HG03135 (cell line): Measurements from ENCODE around the gene GSTA2.
"Not testable (repeated sequence)": the region's sequence is repeated elsewhere in the genome, so short reads cannot be mapped to it uniquely, and the experiment has no call there.

Experiments
- ATAC-seq: cut with Tn5 transposase; IDR thresholded peaks from one replicate; pipeline ENCODE4 v1.9.1; 2021; ENCODE audit warnings: mild to moderate bottlenecking, moderate library complexity; ENCODE audit not compliant: unreplicated experiment

Gene GSTA2

DNA sequence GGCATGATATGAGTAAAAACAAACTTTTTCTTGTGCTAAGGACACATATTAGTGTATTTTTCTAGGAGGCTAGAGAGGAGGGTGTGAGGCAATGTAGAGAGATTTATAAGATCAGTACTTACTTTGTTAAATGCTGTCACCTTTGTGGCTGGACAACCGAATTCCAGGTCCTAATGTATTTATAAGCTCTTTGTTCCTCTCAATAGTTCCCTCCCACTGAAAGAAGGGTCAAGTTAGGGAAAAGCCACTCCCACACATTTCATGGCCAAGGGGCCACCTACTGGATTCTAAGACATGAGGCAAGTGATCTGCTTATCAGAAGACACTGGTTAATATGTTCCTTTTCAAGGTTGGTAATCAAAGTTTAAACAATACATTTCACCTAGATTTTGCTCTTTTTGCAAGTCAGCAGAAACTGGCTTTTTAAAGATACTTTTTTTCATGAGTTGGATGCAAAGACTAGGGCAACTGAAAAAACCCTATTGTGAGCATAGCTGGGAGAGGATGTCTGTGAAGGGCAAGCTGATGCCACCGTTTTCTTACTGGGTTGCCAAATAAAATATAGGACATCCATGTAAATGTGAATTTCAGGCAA lies at the start of gene GSTA2:
GSTA2 (minus strand) TSS at position 154 of the 595 bp plus-strand sequence. CDS start 5,528 bp downstream, outside the sequence.
- ATAC-seq: not testable (repeated sequence)

DNA sequence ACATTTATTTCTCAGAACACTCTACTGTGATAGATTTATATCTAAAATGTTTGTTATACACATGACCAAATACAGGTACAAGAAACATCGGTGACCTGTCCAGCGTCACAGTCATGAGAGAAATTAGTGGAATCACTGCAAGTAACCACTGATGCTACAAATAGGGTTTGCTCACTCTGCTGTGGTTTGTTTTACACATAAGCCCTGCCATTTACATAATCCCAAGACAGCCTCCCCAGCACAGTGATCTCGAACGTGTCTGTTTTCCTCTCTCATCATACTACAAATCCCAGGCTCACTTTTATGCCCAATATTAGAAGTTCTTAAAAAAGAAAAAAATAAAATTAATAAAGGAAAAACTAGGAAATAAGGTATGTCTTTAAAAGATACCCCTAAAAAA lies 46.5 kb upstream of the GSTA2 start:
- not testable (repeated sequence) for ATAC-seq

DNA sequence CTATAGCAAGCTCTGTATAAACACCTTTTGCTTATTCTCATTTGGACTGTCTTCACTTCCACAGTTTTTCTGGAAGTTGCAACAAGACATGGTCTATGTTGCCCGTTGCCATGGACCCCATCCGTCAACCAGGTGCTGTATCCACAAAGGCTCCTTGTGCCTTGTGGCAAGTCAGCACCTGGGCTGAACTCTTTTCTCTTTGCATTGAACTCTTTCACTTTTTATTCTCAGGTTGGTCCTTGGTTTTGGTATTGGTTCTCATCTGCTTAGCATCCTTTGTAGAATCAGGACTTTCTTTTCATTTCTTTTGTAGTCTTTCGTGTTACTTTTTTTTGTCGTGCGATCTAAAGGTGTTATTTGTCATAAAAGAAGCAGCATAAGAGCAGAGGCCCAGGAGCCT lies 45.4 kb upstream of the GSTA2 start:
- no peak for ATAC-seq

DNA sequence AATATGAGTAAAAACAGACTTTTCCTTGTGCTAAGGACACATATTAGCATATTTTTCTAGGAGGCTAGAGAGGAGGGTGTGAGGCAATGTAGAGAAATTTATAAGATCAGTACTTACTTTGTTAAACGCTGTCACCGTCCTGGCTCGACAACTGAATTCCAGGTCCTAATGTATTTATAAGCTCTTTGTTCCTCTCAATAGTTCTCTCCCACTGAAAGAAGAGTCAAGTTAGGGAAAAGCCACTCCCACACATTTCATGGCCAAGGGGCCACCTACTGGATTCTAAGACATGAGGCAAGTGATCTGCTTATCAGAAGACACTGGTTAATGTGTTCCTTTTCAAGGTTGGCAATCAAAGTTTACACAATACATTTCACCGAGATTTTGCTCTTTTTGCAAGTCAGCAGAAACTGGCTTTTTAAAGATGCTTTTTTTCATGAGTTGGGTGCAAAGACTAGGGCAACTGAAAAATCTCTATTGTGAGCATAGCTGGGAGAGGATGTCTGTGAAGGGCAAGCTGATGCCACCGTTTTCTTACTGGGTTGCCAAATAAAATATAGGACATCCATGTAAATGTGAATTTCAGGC lies 40.5 kb upstream of the GSTA2 start, which contains the start of gene GSTA1:
GSTA1 (minus strand) TSS at position 149 of the 588 bp plus-strand sequence. CDS start 4,549 bp downstream, outside the sequence.
- not testable (repeated sequence) for ATAC-seq

DNA sequence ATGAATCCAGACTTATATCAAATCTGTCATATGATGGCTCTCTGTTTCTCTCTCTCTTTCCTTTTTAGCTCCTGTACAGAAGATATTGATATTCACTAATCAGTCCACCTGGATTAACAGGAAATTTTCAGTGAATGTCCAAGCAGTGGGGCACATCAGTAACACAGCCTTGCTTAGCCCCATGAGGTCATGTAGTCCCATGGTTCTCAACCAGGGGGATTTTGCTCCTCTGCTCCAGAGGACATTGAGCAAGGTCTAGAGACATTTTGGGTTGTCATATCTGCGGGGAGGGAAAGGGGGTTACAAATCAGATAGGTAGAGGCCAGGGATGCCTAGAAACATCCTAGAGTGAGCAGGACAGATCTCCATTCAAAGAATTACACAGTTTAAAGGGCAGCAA lies 39.5 kb upstream of the GSTA2 start:
- ATAC-seq: no peak

DNA sequence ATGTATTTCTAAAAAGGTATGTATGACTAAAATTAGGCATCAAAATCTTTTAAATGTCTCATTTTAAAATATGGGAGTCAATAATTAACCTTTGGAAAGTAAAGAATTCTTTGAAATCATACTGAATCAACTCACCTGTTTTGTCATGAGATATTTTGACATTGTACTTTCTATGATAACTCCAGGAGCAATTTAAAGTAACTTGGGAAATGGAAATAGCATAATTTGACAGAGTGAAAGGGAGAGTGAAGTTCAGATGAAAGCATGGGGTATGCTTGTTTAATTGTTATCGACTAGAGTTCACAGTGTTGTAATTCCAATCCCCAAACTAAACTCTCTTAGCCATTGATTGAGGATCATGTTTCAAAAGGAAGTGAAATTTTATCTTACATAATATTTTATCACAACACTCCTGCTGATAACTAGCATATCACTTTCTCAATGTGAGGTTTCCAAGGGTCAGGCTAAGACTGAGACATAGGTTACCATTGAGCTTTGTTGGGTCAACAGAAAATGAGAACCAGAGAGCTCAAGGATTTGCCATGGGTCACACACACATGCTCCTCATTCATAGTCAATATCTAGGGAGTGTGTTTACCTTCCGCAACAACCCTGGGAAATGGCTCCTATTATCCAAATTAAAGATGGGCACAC lies 38.0 kb upstream of the GSTA2 start:
- ATAC-seq: no peak

DNA sequence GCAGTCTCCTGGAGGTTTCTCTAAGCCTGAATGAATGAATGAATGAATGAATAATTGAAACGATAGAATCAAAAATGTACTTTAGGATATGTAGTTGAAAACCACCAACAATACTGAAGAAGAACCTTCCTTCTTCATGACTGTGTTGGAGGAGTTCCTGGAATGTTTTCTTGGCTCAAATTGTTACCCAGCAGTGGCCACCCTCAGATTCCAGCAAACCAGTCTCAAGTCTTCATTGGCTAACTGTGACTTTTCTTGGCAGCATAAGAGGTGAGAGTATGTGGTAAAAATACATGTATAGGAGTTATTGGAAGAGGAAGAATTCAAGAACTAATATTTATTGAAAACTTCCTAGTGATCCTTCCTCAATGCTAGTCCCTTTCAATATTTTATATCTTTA lies 36.0 kb upstream of the GSTA2 start:
- ATAC-seq: not testable (repeated sequence)

DNA sequence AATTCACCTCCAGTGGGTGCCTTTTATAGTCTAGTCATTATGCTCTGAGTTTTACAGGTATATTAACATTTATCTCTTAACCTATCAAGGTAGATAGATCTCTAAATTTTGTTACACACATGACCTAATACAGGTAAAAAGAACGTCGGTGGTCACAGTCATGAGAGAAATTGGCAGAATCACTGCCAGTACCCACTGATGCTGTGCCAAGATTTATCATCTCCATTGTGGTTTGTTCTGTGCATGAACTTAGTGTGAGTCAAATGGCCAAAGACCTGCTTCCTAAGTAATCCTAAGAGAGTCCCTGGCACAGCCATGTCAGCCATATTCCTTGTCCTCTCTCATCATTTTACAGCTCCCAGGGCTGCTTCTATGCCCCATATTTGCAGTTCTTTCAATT lies 31.1 kb upstream of the GSTA2 start:
- ATAC-seq: not testable (repeated sequence)

DNA sequence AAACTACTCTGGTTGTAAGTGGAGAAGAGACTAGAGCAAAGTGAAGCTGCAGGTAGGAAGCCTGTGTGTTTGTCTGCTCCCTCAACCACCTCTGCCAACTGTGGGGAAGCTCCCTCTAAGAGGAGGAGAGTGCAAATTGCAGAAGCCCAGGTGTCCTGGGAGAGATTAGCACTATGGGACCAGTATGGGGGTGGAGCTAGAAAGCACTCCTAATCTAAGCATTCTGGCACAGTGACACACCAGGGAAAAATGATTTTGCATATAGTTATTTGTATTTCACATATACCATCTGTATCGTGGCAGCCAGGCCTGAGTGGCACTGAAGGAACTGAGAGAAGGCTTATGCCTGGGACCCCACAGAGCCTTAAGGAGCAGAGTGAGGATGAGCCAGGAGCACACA lies 27.6 kb upstream of the GSTA2 start:
- no peak for ATAC-seq

DNA sequence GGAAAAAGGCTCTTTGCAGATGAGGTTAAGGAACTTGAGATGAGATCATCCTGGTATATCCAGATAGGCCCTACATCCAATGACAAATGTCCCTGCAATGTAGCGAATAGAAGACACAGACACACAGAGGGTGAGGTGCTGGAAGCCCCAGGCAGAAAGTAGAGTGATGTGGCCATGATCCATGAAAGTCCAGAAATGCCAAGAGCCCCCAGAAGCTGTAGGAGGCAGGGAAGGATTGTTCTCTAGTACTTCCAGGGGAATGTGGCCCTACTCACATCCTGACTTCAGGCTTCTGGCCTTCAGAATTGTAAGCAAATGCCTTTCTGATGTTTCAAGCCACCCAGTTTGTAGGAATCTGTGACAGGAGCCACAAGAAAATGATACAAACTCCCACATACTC lies 26.4 kb upstream of the GSTA2 start:
- not testable (repeated sequence) for ATAC-seq

DNA sequence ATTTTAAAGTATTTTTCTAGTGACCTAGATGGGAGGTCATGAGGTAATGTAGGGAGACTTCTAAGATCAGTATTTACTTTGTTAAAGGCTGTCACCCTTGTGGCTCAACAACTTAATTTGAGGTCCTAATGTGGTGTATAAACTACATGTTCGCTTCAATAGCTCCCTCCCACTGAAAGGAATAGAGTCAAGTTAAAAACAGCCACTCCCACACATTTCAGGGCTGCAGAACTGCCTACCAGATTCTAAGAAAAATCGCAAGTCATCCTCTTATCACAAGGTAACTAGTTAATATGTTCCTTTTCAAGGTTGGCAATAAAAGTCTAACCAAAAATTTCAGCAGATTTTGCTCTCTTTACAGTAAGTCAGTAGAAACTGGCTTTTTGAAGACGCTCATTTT lies 25.2 kb upstream of the GSTA2 start:
- ATAC-seq: no peak

DNA sequence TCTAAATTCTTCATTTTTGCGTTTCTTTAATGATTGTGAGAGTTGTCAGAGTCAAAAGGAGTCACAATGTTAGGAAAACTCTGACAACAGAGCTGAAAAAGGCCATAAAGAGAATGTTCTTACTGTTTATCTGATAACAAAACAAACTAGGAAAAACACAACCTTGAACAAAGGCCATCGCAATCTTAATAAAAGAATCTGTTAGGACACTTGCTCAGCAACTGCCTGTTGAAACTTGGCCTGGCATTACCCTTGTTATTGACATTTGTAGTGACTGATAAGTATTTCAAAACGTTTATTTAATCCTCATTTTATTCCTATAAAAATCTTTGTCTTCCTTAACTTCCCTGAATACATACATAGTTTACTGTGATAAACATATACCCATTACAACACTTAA lies 24.6 kb upstream of the GSTA2 start:
- ATAC-seq: no peak

DNA sequence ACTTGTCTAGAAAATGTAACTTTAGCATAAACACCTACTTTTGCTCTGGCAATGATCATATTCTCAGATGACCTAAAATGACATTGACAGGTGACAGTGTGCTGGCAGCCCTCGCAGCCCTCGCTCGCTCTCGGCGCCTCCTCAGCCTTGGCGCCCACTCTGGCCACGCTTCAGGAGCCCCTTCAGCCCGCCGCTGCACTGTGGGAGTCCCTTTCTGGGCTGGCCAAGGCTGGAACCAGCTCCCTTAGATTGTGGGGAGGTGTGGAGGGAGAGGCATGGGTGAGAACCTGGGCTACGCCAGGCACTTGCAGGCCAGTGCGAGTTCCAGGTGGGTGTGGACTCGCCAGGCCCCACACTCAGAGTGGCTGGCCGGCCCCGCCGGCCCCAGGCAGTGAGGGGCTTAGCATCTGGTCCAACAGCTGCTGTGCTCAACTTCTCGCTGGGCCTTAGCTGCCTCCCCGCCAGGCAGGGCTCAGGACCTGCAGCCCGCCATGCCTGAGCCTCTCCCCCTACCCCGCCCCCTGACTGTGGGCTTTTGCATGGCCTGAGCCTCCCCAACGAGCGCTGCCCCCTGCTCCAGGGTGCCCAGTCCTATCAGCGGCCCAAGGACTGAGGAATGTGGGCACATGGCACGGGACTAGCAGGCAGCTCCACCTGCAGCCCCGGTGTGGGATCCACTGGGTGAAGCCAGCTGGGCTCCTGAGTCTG lies 23.1 kb upstream of the GSTA2 start:
- ATAC-seq: no peak

DNA sequence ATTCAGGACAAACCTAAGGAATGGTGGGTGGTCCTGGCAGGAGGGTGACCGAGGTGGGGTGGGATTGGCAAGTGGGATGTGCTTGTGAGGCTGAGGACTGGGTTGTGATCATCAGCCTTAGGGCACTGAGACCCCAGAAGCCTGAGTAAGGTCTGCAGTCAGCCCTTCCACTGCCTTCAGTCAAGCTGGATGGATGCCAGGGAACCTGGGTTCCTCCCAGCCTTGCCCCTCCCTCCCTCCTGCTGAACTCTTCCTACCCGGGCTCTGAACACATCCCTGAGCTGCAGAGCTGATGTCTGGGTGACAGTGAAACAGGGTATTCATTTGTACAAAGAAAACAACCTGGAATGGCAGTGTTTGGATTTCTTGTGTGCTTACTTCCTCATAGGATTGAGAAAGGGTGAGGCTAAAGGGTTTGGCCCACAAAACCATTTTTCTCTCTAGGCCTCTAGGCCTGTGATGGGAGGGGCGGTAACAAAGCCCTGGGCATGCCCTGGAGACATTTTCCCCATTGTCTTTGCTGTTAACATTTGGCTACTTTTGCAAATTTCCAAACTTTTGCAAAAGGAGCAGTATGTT lies 19.5 kb upstream of the GSTA2 start:
- ATAC-seq: not testable (repeated sequence)

DNA sequence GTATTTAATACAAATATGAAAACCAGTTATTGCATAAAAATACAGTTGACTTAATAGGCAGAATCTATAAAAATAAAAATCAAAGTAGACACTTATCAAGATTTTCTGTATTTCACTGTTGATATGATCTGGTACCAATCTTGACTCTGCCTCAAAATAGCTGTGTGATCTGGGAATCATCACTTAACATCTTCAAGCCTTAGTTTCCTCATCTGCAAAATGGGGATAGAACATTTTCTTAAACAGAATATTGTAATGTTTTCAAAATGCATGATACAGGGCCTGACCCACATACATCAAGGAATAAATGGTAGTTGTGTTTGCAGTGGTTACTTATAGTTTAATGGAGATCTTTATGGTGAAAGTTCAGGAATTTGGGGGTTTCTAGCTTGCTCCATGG lies 18.9 kb upstream of the GSTA2 start:
- ATAC-seq: not testable (repeated sequence)

DNA sequence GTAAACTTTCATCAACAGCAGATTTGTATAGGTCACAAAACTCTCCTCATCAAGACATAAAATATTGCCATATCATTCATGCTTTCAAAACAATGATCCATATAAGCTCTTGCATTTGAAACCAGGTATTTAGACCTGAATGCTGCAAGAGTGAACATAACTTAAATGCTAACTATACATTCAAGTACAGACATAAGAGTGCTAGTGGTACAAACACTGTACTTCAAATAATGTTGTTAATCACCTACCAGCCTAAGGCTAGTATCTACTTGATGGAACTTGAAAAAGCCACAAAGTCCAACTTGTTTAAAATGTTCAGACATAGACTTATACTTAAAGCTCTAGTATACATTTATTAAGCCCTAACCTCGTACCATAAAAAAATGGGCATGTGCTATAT lies 16.0 kb upstream of the GSTA2 start:
- ATAC-seq: no peak

DNA sequence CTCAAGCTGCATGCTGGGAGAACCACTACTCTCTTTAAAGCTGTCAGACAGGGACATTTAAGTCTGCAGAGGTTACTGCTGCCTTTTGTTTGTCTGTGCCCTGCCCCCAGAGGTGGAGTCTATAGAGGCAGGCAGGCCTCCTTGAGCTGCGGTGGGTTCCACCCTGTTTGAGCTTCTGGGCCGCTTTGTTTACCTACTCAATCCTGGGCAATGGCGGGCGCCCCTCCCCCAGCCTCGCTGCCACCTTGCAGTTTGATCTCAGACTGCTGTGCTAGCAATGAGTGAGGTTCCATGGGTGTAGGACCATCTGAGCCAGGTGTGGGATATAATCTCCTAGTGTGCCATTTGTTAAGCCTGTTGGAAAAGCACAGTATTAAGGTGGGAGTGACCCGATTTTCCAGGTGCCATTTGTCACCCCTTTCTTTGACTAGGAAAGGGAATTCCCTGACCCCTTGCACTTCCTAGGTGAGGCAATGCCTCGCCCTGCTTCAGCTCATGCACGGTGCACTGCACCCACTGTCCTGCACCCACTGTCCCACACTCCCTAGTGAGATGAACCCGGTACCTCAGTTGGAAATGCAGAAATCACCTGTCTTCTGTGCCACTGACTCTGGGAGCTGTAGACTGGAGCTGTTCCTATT lies 13.6 kb upstream of the GSTA2 start:
- not testable (repeated sequence) for ATAC-seq

DNA sequence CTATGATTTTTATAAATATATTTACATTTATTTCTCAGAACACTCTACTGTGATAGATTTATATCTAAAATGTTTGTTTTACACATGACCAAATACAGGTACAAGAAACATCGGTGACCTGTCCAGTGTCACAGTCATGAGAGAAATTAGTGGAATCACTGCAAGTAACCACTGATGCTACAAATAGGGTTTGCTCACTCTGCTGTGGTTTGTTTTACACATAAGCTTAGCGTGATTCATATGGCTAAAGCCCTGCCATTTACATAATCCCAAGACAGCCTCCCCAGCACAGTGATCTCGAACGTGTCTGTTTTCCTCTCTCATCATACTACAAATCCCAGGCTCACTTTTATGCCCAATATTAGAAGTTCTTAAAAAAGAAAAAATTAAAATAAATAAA lies 6.1 kb upstream of the GSTA2 start:
- ATAC-seq: not testable (repeated sequence)

DNA sequence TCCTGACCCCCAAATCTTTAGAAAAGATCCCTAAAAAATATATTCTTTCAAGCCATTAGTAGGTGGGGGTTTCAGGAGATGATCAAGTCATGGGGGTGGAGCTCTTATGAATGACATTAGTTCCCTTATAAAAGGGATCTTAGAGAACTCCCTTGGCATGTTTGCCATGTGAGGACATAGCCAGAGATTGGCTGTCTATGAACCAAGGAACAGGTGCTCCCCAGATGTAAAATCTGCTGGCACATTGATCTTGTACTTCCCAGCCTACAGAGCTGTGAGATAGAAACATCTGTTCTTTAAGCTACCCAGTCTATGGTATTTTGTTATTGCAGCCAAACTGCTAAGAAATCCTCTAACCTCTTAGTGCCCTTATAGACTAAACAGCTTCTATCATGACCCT lies 4.4 kb upstream of the GSTA2 start:
- not testable (repeated sequence) for ATAC-seq

DNA sequence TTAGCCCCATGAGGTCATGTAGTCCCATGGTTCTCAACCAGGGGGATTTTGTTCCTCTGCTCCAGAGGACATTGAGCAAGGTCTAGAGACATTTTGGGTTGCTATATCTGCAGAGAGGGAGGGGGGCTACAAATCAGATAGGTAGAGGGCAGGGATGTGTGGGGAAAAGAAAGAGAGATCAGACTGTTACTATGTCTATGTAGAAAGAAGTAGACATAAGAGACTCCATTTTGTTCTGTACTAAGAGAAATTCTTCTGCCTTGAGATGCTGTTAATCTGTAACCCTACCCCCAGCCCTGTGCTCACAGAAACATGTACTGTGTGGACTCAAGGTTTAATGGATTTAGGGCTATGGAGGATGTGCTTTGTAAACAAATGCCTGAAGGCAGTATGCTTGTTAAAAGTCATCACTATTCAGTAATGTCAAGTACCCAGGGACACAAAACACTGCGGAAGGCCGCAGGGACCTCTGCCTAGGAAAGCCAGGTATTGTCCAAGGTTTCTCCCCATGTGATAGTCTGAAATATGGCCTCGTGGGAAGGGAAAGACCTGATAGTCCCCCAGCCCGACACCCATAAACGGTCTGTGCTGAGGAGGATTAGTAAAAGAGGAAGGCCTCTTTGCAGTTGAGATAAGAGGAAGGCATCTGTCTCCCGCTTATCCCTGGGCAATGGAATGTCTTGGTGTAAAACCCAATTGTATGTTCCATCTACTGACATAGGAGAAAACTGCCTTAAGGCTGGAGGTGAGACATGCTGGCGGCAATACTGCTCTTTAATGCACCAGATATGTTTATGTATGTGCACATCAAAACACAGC lies 1.4 kb downstream of the GSTA2 start:
- ATAC-seq: not testable (repeated sequence)
